Measurements from ENCODE around the gene CFAP54.
"Not testable (repeated sequence)": the region's sequence is repeated elsewhere in the genome, so short reads cannot be mapped to it uniquely, and the experiment has no call there.

The CFAP54 gene

GRCh38 chr12:96623656-96624217 is 134.4 kb downstream of the CFAP54 start:
- H3K36me3 ChIP-seq (ENCODE audit: control insufficient read depth in 2 of 2, insufficient read depth in 2 of 2, low read length in 2 of 2), result no peaks in the 10 kb centered on the region
- H3K27me3 ChIP-seq (ENCODE audit: control insufficient read depth in 1 of 2, insufficient read depth in 2 of 2, low read length in 2 of 2), result no peaks in the 10 kb centered on the region
- no peak overlapping the region for H3K9ac ChIP-seq (ENCODE audit: low read length in 2 of 2)
- H3K4me1 ChIP-seq (ENCODE audit: control insufficient read depth, insufficient read depth, low read length), result no peaks in the 10 kb centered on the region
- no peak overlapping the region for H3K27ac ChIP-seq (ENCODE audit: low read length)
- no peaks in the 10 kb centered on the region for H3K9me3 ChIP-seq (ENCODE audit: control insufficient read depth in 2 of 2, low read length in 2 of 2)
- no peak overlapping the region for H3K4me3 ChIP-seq (ENCODE audit: low read length in 2 of 2)

GRCh38 chr12:96635844-96636243 is 146.5 kb downstream of the CFAP54 start:
- H3K9me3 ChIP-seq (ENCODE audit: control insufficient read depth in 2 of 2, low read length in 2 of 2), result no peaks in the 10 kb centered on the region
- H3K4me3 ChIP-seq (ENCODE audit: low read length in 2 of 2), result no peak overlapping the region
- no peaks in the 10 kb centered on the region for H3K27me3 ChIP-seq (ENCODE audit: control insufficient read depth in 1 of 2, insufficient read depth in 2 of 2, low read length in 2 of 2)
- no peaks in the 10 kb centered on the region for H3K4me1 ChIP-seq (ENCODE audit: control insufficient read depth, insufficient read depth, low read length)
- H3K36me3 ChIP-seq (ENCODE audit: control insufficient read depth in 2 of 2, insufficient read depth in 2 of 2, low read length in 2 of 2), result no peaks in the 10 kb centered on the region
- H3K9ac ChIP-seq (ENCODE audit: low read length in 2 of 2), result no peak overlapping the region
- H3K27ac ChIP-seq (ENCODE audit: low read length), result no peak overlapping the region

GRCh38 chr12:96636895-96637294 is 147.5 kb downstream of the CFAP54 start:
- Histone ChIP-seq H3K9me3 (ENCODE audit: control insufficient read depth in 2 of 2, low read length in 2 of 2) (no peaks in the 10 kb centered on the region), H3K27ac (ENCODE audit: low read length) (no peak overlapping the region), H3K27me3 (ENCODE audit: control insufficient read depth in 1 of 2, insufficient read depth in 2 of 2, low read length in 2 of 2) (no peaks in the 10 kb centered on the region), H3K9ac (ENCODE audit: low read length in 2 of 2) (no peak overlapping the region), H3K4me1 (ENCODE audit: control insufficient read depth, insufficient read depth, low read length) (no peaks in the 10 kb centered on the region), H3K36me3 (ENCODE audit: control insufficient read depth in 2 of 2, insufficient read depth in 2 of 2, low read length in 2 of 2) (no peaks in the 10 kb centered on the region), H3K4me3 (ENCODE audit: low read length in 2 of 2) (no peak overlapping the region)

- no peaks in the 10 kb centered on the region for H3K36me3 ChIP-seq (ENCODE audit: control insufficient read depth in 2 of 2, insufficient read depth in 2 of 2, low read length in 2 of 2)
- peaks cover 4 to 5% of the 10 kb centered on the region in 2 donors for H3K9me3 ChIP-seq (ENCODE audit: control insufficient read depth in 2 of 2, low read length in 2 of 2)
- no peaks in the 10 kb centered on the region for H3K4me1 ChIP-seq (ENCODE audit: control insufficient read depth, insufficient read depth, low read length)
- no peak overlapping the region for H3K9ac ChIP-seq (ENCODE audit: low read length in 2 of 2)
- H3K27me3 ChIP-seq (ENCODE audit: control insufficient read depth in 1 of 2, insufficient read depth in 2 of 2, low read length in 2 of 2), result no peaks in the 10 kb centered on the region
- no peak overlapping the region for H3K4me3 ChIP-seq (ENCODE audit: low read length in 2 of 2)
- H3K27ac ChIP-seq (ENCODE audit: low read length), result no peak overlapping the region
Observed at GRCh38 chr12:96648923-96649322, 159.5 kb downstream of the CFAP54 start.

GRCh38 chr12:96652870-96653269 is 163.5 kb downstream of the CFAP54 start:
- H3K27me3 ChIP-seq (ENCODE audit: control insufficient read depth in 1 of 2, insufficient read depth in 2 of 2, low read length in 2 of 2), result no peaks in the 10 kb centered on the region
- no peak overlapping the region for H3K27ac ChIP-seq (ENCODE audit: low read length)
- no peak overlapping the region for H3K9ac ChIP-seq (ENCODE audit: low read length in 2 of 2)
- H3K36me3 ChIP-seq (ENCODE audit: control insufficient read depth in 2 of 2, insufficient read depth in 2 of 2, low read length in 2 of 2), result no peaks in the 10 kb centered on the region
- no peaks in the 10 kb centered on the region for H3K9me3 ChIP-seq (ENCODE audit: control insufficient read depth in 2 of 2, low read length in 2 of 2)
- H3K4me1 ChIP-seq (ENCODE audit: control insufficient read depth, insufficient read depth, low read length), result no peaks in the 10 kb centered on the region
- H3K4me3 ChIP-seq (ENCODE audit: low read length in 2 of 2), result no peak overlapping the region

GRCh38 chr12:96658075-96658474 is 168.7 kb downstream of the CFAP54 start:
- no peak overlapping the region for H3K4me3 ChIP-seq (ENCODE audit: low read length in 2 of 2)
- no peaks in the 10 kb centered on the region for H3K27me3 ChIP-seq (ENCODE audit: control insufficient read depth in 1 of 2, insufficient read depth in 2 of 2, low read length in 2 of 2)
- H3K27ac ChIP-seq (ENCODE audit: low read length), result no peak overlapping the region
- H3K9me3 ChIP-seq (ENCODE audit: control insufficient read depth in 2 of 2, low read length in 2 of 2), result no peaks in the 10 kb centered on the region
- no peaks in the 10 kb centered on the region for H3K4me1 ChIP-seq (ENCODE audit: control insufficient read depth, insufficient read depth, low read length)
- no peak overlapping the region for H3K9ac ChIP-seq (ENCODE audit: low read length in 2 of 2)
- H3K36me3 ChIP-seq (ENCODE audit: control insufficient read depth in 2 of 2, insufficient read depth in 2 of 2, low read length in 2 of 2), result no peaks in the 10 kb centered on the region

- Histone ChIP-seq H3K9me3 (ENCODE audit: control insufficient read depth in 2 of 2, low read length in 2 of 2) (no peaks in the 10 kb centered on the region), H3K4me1 (ENCODE audit: control insufficient read depth, insufficient read depth, low read length) (no peaks in the 10 kb centered on the region), H3K36me3 (ENCODE audit: control insufficient read depth in 2 of 2, insufficient read depth in 2 of 2, low read length in 2 of 2) (no peaks in the 10 kb centered on the region), H3K4me3 (ENCODE audit: low read length in 2 of 2) (no peak overlapping the region), H3K9ac (ENCODE audit: low read length in 2 of 2) (no peak overlapping the region), H3K27me3 (ENCODE audit: control insufficient read depth in 1 of 2, insufficient read depth in 2 of 2, low read length in 2 of 2) (no peaks in the 10 kb centered on the region), H3K27ac (ENCODE audit: low read length) (no peak overlapping the region)
Observed at GRCh38 chr12:96669786-96670185, 180.4 kb downstream of the CFAP54 start.

- Histone ChIP-seq H3K27me3 (ENCODE audit: control insufficient read depth in 1 of 2, insufficient read depth in 2 of 2, low read length in 2 of 2) (no peaks in the 10 kb centered on the region), H3K9ac (ENCODE audit: low read length in 2 of 2) (no peak overlapping the region), H3K4me1 (ENCODE audit: control insufficient read depth, insufficient read depth, low read length) (no peaks in the 10 kb centered on the region), H3K27ac (ENCODE audit: low read length) (no peak overlapping the region), H3K36me3 (ENCODE audit: control insufficient read depth in 2 of 2, insufficient read depth in 2 of 2, low read length in 2 of 2) (no peaks in the 10 kb centered on the region), H3K9me3 (ENCODE audit: control insufficient read depth in 2 of 2, low read length in 2 of 2) (no peaks in the 10 kb centered on the region), H3K4me3 (ENCODE audit: low read length in 2 of 2) (no peak overlapping the region)
Observed at GRCh38 chr12:96670334-96670899, 181.0 kb downstream of the CFAP54 start.

- H3K9ac ChIP-seq (ENCODE audit: low read length in 2 of 2); H3K27ac ChIP-seq (ENCODE audit: low read length); H3K36me3 ChIP-seq (ENCODE audit: control insufficient read depth in 2 of 2, insufficient read depth in 2 of 2, low read length in 2 of 2); H3K4me3 ChIP-seq (ENCODE audit: low read length in 2 of 2); H3K27me3 ChIP-seq (ENCODE audit: control insufficient read depth in 1 of 2, insufficient read depth in 2 of 2, low read length in 2 of 2); H3K4me1 ChIP-seq (ENCODE audit: control insufficient read depth, insufficient read depth, low read length); H3K9me3 ChIP-seq (ENCODE audit: control insufficient read depth in 2 of 2, low read length in 2 of 2): not testable (repeated sequence)
Observed at GRCh38 chr12:96675519-96675918, 186.1 kb downstream of the CFAP54 start.

GRCh38 chr12:96677363-96677762 is 188.0 kb downstream of the CFAP54 start:
- H3K27ac ChIP-seq (ENCODE audit: low read length), result no peak overlapping the region
- no peak overlapping the region for H3K9ac ChIP-seq (ENCODE audit: low read length in 2 of 2)
- no peaks in the 10 kb centered on the region for H3K36me3 ChIP-seq (ENCODE audit: control insufficient read depth in 2 of 2, insufficient read depth in 2 of 2, low read length in 2 of 2)
- H3K27me3 ChIP-seq (ENCODE audit: control insufficient read depth in 1 of 2, insufficient read depth in 2 of 2, low read length in 2 of 2), result no peaks in the 10 kb centered on the region
- no peaks in the 10 kb centered on the region for H3K4me1 ChIP-seq (ENCODE audit: control insufficient read depth, insufficient read depth, low read length)
- H3K9me3 ChIP-seq (ENCODE audit: control insufficient read depth in 2 of 2, low read length in 2 of 2), result no peaks in the 10 kb centered on the region
- H3K4me3 ChIP-seq (ENCODE audit: low read length in 2 of 2), result no peak overlapping the region

GRCh38 chr12:96687719-96688118 is 198.3 kb downstream of the CFAP54 start:
- Histone ChIP-seq H3K36me3 (ENCODE audit: control insufficient read depth in 2 of 2, insufficient read depth in 2 of 2, low read length in 2 of 2) (no peaks in the 10 kb centered on the region), H3K9ac (ENCODE audit: low read length in 2 of 2) (no peak overlapping the region), H3K9me3 (ENCODE audit: control insufficient read depth in 2 of 2, low read length in 2 of 2) (no peaks in the 10 kb centered on the region), H3K4me1 (ENCODE audit: control insufficient read depth, insufficient read depth, low read length) (no peaks in the 10 kb centered on the region), H3K27me3 (ENCODE audit: control insufficient read depth in 1 of 2, insufficient read depth in 2 of 2, low read length in 2 of 2) (no peaks in the 10 kb centered on the region), H3K4me3 (ENCODE audit: low read length in 2 of 2) (no peak overlapping the region), H3K27ac (ENCODE audit: low read length) (no peak overlapping the region)
